ENCODE results near the gene UBASH3B. TPM values are rescaled to one million over a fixed set of nuclear protein-coding genes. Genes with fewer than 3 reads are reported as not detected.

Gene UBASH3B
- total RNA-seq, 1 donor from 2014 or later = 8.5 TPM

- Histone ChIP-seq H3K36me3 (no peaks in the 10 kb centered on the region), H3K4me3 (no peak overlapping the region), H3K9me3 (no peaks in the 10 kb centered on the region), H3K4me1 (no peaks in the 10 kb centered on the region), H3K27me3 (no peaks in the 10 kb centered on the region), H3K27ac (no peak overlapping the region)
- intact Hi-C loops (cut with DNase I) = no loop called here
- DNase-seq (ENCODE audit: low spot score in 2 of 2) = no peak
- TF ChIP-seq, protein P1, sequence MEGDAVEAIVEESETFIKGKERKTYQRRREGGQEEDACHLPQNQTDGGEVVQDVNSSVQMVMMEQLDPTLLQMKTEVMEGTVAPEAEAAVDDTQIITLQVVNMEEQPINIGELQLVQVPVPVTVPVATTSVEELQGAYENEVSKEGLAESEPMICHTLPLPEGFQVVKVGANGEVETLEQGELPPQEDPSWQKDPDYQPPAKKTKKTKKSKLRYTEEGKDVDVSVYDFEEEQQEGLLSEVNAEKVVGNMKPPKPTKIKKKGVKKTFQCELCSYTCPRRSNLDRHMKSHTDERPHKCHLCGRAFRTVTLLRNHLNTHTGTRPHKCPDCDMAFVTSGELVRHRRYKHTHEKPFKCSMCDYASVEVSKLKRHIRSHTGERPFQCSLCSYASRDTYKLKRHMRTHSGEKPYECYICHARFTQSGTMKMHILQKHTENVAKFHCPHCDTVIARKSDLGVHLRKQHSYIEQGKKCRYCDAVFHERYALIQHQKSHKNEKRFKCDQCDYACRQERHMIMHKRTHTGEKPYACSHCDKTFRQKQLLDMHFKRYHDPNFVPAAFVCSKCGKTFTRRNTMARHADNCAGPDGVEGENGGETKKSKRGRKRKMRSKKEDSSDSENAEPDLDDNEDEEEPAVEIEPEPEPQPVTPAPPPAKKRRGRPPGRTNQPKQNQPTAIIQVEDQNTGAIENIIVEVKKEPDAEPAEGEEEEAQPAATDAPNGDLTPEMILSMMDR (IDR thresholded peaks at IDR 0.05) = no peak
These were observed 88.8 kb downstream of the UBASH3B start for GRCh38 chr11:122744357-122744756.

GRCh38 chr11:122745111-122745510 is 89.6 kb downstream of the UBASH3B start:
- H3K9me3 ChIP-seq = no peaks in the 10 kb centered on the region
- no peaks in the 10 kb centered on the region for H3K4me1 ChIP-seq
- intact Hi-C loops (cut with DNase I) = no loop called here
- H3K4me3 ChIP-seq = no peak overlapping the region
- H3K27ac ChIP-seq = no peak overlapping the region
- TF ChIP-seq, protein P1 (IDR thresholded peaks at IDR 0.05) = no peak
- no peak for DNase-seq (ENCODE audit: low spot score in 2 of 2)
- no peaks in the 10 kb centered on the region for H3K27me3 ChIP-seq
- no peaks in the 10 kb centered on the region for H3K36me3 ChIP-seq

DNA sequence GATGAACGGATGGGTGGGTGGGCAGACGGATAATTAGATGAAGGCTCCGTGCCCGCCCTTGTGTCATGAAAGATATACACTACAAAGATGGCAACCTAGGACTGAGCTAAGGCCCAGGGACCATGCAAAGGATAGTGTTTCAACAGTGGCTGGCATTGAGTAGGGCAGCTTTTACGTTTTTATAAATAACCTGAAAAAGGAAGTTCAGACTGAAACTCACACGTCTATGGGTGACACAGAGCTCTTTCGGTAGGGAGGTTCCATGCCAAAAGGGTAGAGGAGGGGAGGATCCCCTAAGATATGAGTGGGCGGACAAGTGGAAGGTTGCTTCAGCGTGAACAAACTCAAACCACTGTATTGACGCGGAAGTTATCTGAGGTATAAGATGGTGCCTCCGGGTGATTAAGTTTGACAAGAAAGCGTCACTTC is 90.5 kb downstream of the UBASH3B start:
- H3K27ac ChIP-seq = no peak overlapping the region
- intact Hi-C loops (cut with DNase I) = no loop called here
- no peaks in the 10 kb centered on the region for H3K4me1 ChIP-seq
- TF ChIP-seq, protein P1 (IDR thresholded peaks at IDR 0.05) = no peak
- no peak for DNase-seq (ENCODE audit: low spot score in 2 of 2)
- no peaks in the 10 kb centered on the region for H3K36me3 ChIP-seq
- H3K4me3 ChIP-seq = no peak overlapping the region
- no peaks in the 10 kb centered on the region for H3K9me3 ChIP-seq
- no peaks in the 10 kb centered on the region for H3K27me3 ChIP-seq

DNA sequence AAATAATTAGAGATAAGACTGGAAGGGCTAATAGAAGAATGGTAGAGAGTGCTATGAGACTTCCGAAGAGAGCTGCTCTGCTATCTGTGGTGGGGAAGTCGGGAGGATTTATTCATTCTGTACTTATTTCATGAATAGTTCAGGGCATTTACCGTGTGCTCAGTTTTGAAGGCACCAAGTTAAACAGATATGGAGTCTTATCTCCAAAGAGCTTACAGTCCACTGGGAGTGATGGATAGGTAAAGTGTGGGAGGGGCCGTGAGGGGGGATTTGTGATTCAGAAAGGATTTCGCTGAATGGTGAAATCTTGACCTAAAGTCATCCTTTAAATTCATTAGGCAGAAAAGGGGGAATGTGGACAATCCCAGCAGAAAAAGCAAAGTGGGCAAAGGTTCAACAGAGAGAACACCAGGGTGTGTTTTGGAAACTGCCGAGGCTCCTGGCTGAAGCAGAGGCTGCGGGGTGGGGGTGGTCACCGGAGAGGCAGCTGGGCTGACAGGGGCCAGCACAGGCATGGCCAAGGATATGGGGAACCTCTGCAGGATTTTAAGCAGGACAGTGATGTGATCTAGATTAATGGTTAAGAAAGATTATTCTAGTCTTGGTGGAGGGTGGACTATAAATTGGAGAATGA is 91.2 kb downstream of the UBASH3B start:
- Histone ChIP-seq H3K36me3 (no peaks in the 10 kb centered on the region), H3K4me1 (no peaks in the 10 kb centered on the region), H3K4me3 (no peak overlapping the region), H3K27ac (no peak overlapping the region), H3K27me3 (no peaks in the 10 kb centered on the region), H3K9me3 (no peaks in the 10 kb centered on the region)
- TF ChIP-seq, protein P1 (IDR thresholded peaks at IDR 0.05) = no peak
- intact Hi-C loops (cut with DNase I) = no loop called here
- DNase-seq (ENCODE audit: low spot score in 2 of 2) = no peak

- TF ChIP-seq, protein P1 (IDR thresholded peaks at IDR 0.05) = no peak
- DNase-seq (ENCODE audit: low spot score in 2 of 2) = no peak
- Histone ChIP-seq H3K27ac (no peak overlapping the region), H3K27me3 (no peaks in the 10 kb centered on the region), H3K4me3 (no peak overlapping the region), H3K4me1 (no peaks in the 10 kb centered on the region), H3K9me3 (no peaks in the 10 kb centered on the region), H3K36me3 (no peaks in the 10 kb centered on the region)
- intact Hi-C loops (cut with DNase I) = no loop called here
These were observed 91.8 kb downstream of the UBASH3B start for GRCh38 chr11:122747351-122747781.
